GM12878 (cell line): ENCODE data around the gene DLK2. TPM values are rescaled to one million over a fixed set of nuclear protein-coding genes. Genes with fewer than 3 reads are reported as not detected.

Source experiments
- ATAC-seq: fragments of 200-7000 bp; cut with Tn5 transposase; 3 replicates; pipeline ENCODE4 v1.9.1; 2020; ENCODE audit warnings: mild to moderate bottlenecking, moderate library complexity
- BruUV-seq: library from RNA; stranded (reverse); fragments of 400-500 nt; replicated peaks from 2 replicates; lab custom pipeline; 2021; lab: Mats Ljungman, UMichigan
- CTCF ChIA-PET: fragments of 300-600 bp; sonication (Branson Sonifier 250); formaldehyde crosslinking; extraction: SDS; loops from one replicate; lab custom pipeline; 2021; ENCODE audit warnings: inconsistent platforms; lab: Yijun Ruan, JAX
- POLR2A ChIA-PET: fragments of 350-600 bp; formaldehyde crosslinking; extraction: SDS; loops from one replicate; lab custom pipeline; 2021; ENCODE audit warnings: inconsistent platforms; lab: Charles Lee
- RAD21 ChIA-PET: fragments of 300-600 bp; sonication (Branson Sonifier 250); formaldehyde crosslinking; loops from one replicate; lab custom pipeline; 2023; ENCODE audit warnings: antibody characterized with exemption; ENCODE audit not compliant: unreplicated experiment; lab: Charles Lee
- SMC1A ChIA-PET: fragments of 300-600 bp; sonication (Branson Sonifier 250); formaldehyde crosslinking; loops from one replicate; lab custom pipeline; 2023; ENCODE audit not compliant: unreplicated experiment, uncharacterized antibody; lab: Charles Lee
- DNase-seq: peaks from one replicate; pipeline ENCODE4 v3.0.0-alpha.2; 2011; ENCODE audit warnings: low read depth, low spot score
- FAIRE-seq: peaks from 3 replicates; lab custom pipeline; 2011; peaks lifted over from hg19 to GRCh38; lab: Jason Lieb, UNC
- H2AFZ ChIP-seq: 2 replicates; pipeline ENCODE4 v1.6.0; 2011; ENCODE audit warnings: low read depth, low read length, control low read depth; ENCODE audit not compliant: control insufficient read depth
- H3K27ac ChIP-seq: 2 replicates; pipeline ENCODE4 v1.5.1; 2011; ENCODE audit warnings: control low read depth; ENCODE audit not compliant: control insufficient read depth, insufficient read depth
- H3K27me3 ChIP-seq, 2 experiments: replicated peaks in 1 of 2; 2 replicates each; pipeline versions ENCODE4 v1.6.0 to v1.6.1; 2011; ENCODE audit warnings: low read length in 1 of 2; ENCODE audit not compliant: control insufficient read depth in 2 of 2, insufficient read depth in 2 of 2
- H3K36me3 ChIP-seq, 2 experiments: 2 replicates each; pipeline ENCODE4 v1.5.1; 2011; ENCODE audit warnings: low read length in 1 of 2; ENCODE audit not compliant: control insufficient read depth in 2 of 2, insufficient read depth in 2 of 2
- H3K4me1 ChIP-seq: 2 replicates; pipeline ENCODE4 v1.6.1; 2011; ENCODE audit warnings: mild to moderate bottlenecking, low read length, moderate library complexity, mixed read lengths; ENCODE audit not compliant: control insufficient read depth, insufficient read depth
- H3K4me2 ChIP-seq: 2 replicates; pipeline ENCODE4 v1.6.0; 2011; ENCODE audit warnings: control low read depth; ENCODE audit not compliant: control insufficient read depth, insufficient read depth
- H3K4me3 ChIP-seq: fragments of 200-600 bp; sonication (generic); 2 replicates; pipeline ENCODE4 v1.5.1; 2016
- H3K79me2 ChIP-seq: 2 replicates; pipeline ENCODE4 v1.6.0; 2011; ENCODE audit warnings: low read length; ENCODE audit not compliant: control insufficient read depth, insufficient read depth
- H3K9ac ChIP-seq: 2 replicates; pipeline ENCODE4 v1.8.0; 2011; ENCODE audit warnings: low read length, control low read depth, mixed read lengths; ENCODE audit not compliant: control insufficient read depth, insufficient read depth
- H3K9me3 ChIP-seq: replicated peaks from 3 replicates; pipeline ENCODE4 v1.5.1; 2011; ENCODE audit warnings: mild to moderate bottlenecking, low read length; ENCODE audit not compliant: control insufficient read depth, insufficient read depth
- H4K20me1 ChIP-seq: 2 replicates; pipeline ENCODE4 v1.6.0; 2011; ENCODE audit not compliant: control insufficient read depth, insufficient read depth
- ASH2L ChIP-seq: fragments of 300-600, 200-600 bp; sonication (generic); IDR thresholded peaks from 2 replicates; pipeline ENCODE4 v1.6.1; 2017; ENCODE audit warnings: low read depth, mild to moderate bottlenecking, borderline replicate concordance
- IRF5 ChIP-seq: fragments of 450-650 bp; IDR thresholded peaks from 2 replicates; pipeline ENCODE4 v1.6.1; 2017; ENCODE audit warnings: borderline replicate concordance
- RAD21 ChIP-seq: IDR thresholded peaks from 2 replicates; pipeline ENCODE4 v1.6.1; 2011; ENCODE audit warnings: mild to moderate bottlenecking, low read depth, low read length, moderate library complexity; ENCODE audit not compliant: insufficient read depth
- SMC3 ChIP-seq: IDR thresholded peaks from 2 replicates; pipeline ENCODE4 v1.6.1; 2011; ENCODE audit warnings: low read length, improper control_type of control experiment, borderline replicate concordance
- WGBS: methylation state at CpG from one replicate; pipeline ENCODE4 v1.1.6; 2016; ENCODE audit warnings: low lambda C conversion rate; ENCODE audit not compliant: insufficient replicate concordance, insufficient coverage; ENCODE audit errors: missing lambda C conversion rate; 5-methylcytosine and 5-hydroxymethylcytosine counted together
- in situ Hi-C: fragments of 300-500 bp; cut with MboI; formaldehyde crosslinking; loops from 9 replicates; pipeline ENCODE4 v1.14.3; 2018; ENCODE audit warnings: mixed read lengths
- intact Hi-C: fragments of 100-400 bp; cut with micrococcal nuclease; formaldehyde crosslinking; loops from one replicate; pipeline ENCODE4 v1.14.2; 2022; ENCODE audit not compliant: unreplicated experiment
- polyA plus RNA-seq, 11 experiments: library from polyadenylated mRNA; depleted of rRNA in 4 of 11; unstranded in 6 of 11; stranded (reverse) in 5 of 11; fragments of >200 nt; fragmentation: Nextera tagmentation in 4 of 11; fragmentation: Illumina TruSeq in 1 of 11; extraction: Ambion mirVana in 4 of 11; extraction: Trizol in 1 of 11; gene quantifications; 1 replicate in 1 of 11; 2 replicates in 10 of 11; pipeline versions ENCODE4 v1.2.1 to v1.2.3, GENCODE V29; 2011 to 2016; ENCODE audit warnings: inconsistent platforms in 2 of 11, missing spikeins in 2 of 11, low read depth in 1 of 11
- total RNA-seq, 4 experiments: library from RNA; depleted of rRNA in 3 of 4; stranded (reverse); fragments of >200 nt in 3 of 4; fragmentation: Illumina TruSeq in 1 of 4; extraction: Trizol in 1 of 4; gene quantifications; 2 replicates each; pipeline versions ENCODE4 v1.2.1 to v1.2.3, GENCODE V29; 2013 to 2021
- TF ChIP-seq, protein P1 (sequence below), 3 experiments: IDR thresholded peaks in 2 of 3; conservative IDR thresholded peaks in 1 of 3; 2 replicates each; pipeline ENCODE4 v1.5.1; 2011; ENCODE audit warnings: low read depth in 3 of 3, low read length in 3 of 3, mild to moderate bottlenecking in 3 of 3, control low read depth in 2 of 3, moderate library complexity in 2 of 3, inconsistent platforms in 1 of 3, mixed read lengths in 1 of 3; ENCODE audit not compliant: control insufficient read depth in 2 of 3, insufficient read depth in 1 of 3; ENCODE audit errors: extremely low read depth in 1 of 3

DLK2 gene
- total and polyA plus RNA-seq, 10 of the 15 experiments (the other 5 are each of a cell fraction or from before 2014, with no cell fraction given), result 0.03 to 0.55 (median 0.38) TPM; not detected in 4

DNA sequence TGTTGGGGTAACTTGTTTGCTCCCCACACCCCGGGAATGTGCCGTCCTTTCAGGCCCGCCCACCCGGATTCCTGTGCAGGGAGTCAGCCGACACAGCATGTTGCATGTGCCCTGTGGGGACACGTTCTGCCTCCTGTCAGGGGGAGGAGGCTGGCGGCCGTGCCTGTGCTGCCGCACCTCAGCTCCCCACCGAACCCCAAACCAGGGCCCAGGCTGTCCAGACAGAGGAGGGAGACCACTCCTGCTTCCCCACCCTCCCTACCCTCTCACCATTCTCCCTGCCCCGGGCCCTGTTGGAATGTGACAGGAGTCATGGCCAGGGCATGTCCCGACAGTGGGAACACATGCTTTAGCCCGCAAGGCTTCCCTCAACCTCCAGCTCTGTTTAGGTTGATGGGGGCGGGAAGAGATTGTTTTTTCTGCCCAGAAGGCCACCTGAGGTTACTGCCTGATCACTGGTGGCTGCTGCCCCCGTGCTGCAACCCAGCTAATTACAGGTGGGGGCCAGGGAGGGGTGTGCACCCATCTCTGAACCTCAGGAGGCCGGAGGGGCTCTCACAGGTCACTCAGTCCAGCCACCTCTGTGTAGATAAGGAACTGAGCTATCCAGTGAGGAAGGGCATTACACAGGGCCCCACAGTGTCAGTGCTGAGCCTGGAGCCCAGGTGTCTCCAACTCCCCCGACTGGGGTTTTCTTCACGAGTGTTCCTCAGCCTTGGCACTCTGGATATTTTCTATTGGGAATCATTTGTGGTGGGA lies 41.2 kb upstream of the DLK2 start:
- no peak for DNase-seq
- no peak for FAIRE-seq

More for the DNA sequence above, 41.2 kb upstream of the DLK2 start:
- in situ Hi-C loops, result no loop called here
- ChIA-PET POLR2A (interaction anchor here (0.6 to 1.0 kb wide), 3 partner anchors 20 to 98 kb away, joined by 3 to 6 read pairs (median 3); no protein-coding TSS in a partner anchor), SMC1A (interaction anchor here (1.3 kb wide), 1 partner anchor 38 kb away, joined by 5 read pairs; no protein-coding TSS in a partner anchor), RAD21 (interaction anchor here (1.1 to 1.7 kb wide), 2 partner anchors 9 to 233 kb away, joined by 3 to 8 read pairs; no protein-coding TSS in a partner anchor), CTCF (interaction anchor here (0.9 to 7.6 kb wide), 8 partner anchors 10 to 141 kb away, joined by 3 to 70 read pairs (median 4); partner anchors contain the start of gene LRRC73)
- H3K4me3 ChIP-seq, result no peak overlapping the region
- H3K4me2 ChIP-seq, result no peak overlapping the region
- intact Hi-C loops, result loop anchor here (1.0 kb wide), 1 partner anchor 233 kb away; no protein-coding TSS in a partner anchor
- H3K79me2 ChIP-seq, result no peaks in the 10 kb centered on the region
- no peak overlapping the region for H2AFZ ChIP-seq
- WGBS, result 79% methylated on average over 18 of the region's 18 CpGs
- no peaks in the 10 kb centered on the region for H3K4me1 ChIP-seq
- peak; percentile 77 for ATAC-seq
- no peak overlapping the region for H3K27ac ChIP-seq
- H4K20me1 ChIP-seq, result no peaks in the 10 kb centered on the region; the same call in 1 of the 2 replicates
- TF ChIP-seq IRF5 (no peak), RAD21 (peak; percentile 60), ASH2L (no peak), SMC3 (0 out of 2 replicates have a peak, but pooled peaks have one; percentile 20)
- TF ChIP-seq, protein P1, sequence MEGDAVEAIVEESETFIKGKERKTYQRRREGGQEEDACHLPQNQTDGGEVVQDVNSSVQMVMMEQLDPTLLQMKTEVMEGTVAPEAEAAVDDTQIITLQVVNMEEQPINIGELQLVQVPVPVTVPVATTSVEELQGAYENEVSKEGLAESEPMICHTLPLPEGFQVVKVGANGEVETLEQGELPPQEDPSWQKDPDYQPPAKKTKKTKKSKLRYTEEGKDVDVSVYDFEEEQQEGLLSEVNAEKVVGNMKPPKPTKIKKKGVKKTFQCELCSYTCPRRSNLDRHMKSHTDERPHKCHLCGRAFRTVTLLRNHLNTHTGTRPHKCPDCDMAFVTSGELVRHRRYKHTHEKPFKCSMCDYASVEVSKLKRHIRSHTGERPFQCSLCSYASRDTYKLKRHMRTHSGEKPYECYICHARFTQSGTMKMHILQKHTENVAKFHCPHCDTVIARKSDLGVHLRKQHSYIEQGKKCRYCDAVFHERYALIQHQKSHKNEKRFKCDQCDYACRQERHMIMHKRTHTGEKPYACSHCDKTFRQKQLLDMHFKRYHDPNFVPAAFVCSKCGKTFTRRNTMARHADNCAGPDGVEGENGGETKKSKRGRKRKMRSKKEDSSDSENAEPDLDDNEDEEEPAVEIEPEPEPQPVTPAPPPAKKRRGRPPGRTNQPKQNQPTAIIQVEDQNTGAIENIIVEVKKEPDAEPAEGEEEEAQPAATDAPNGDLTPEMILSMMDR (IDR thresholded peaks at IDR 0.05 in 2 of 3, conservative IDR thresholded peaks at IDR 0.05 in 1 of 3; ENCODE audit: control insufficient read depth in 2 of 3, extremely low read depth in 1 of 3, insufficient read depth in 1 of 3, low read depth in 3 of 3, low read length in 3 of 3), result peak; percentile 53 to 56 (median 55)
- BruUV-seq, result no TSS peak
- peaks cover 7 to 10% of the 10 kb centered on the region in 2 experiments; a peak in 3 of 4 replicates for H3K36me3 ChIP-seq
- no peaks in the 10 kb centered on the region for H3K27me3 ChIP-seq
- no peak overlapping the region for H3K9ac ChIP-seq
- H3K9me3 ChIP-seq, result no peaks in the 10 kb centered on the region
